GM21367 (cell line): ENCODE results near the gene CCNQ.

Experiments used
- ATAC-seq: cut with Tn5 transposase; IDR thresholded peaks from one replicate; pipeline ENCODE4 v1.9.1; 2021; ENCODE audit not compliant: unreplicated experiment

The CCNQ gene

DNA sequence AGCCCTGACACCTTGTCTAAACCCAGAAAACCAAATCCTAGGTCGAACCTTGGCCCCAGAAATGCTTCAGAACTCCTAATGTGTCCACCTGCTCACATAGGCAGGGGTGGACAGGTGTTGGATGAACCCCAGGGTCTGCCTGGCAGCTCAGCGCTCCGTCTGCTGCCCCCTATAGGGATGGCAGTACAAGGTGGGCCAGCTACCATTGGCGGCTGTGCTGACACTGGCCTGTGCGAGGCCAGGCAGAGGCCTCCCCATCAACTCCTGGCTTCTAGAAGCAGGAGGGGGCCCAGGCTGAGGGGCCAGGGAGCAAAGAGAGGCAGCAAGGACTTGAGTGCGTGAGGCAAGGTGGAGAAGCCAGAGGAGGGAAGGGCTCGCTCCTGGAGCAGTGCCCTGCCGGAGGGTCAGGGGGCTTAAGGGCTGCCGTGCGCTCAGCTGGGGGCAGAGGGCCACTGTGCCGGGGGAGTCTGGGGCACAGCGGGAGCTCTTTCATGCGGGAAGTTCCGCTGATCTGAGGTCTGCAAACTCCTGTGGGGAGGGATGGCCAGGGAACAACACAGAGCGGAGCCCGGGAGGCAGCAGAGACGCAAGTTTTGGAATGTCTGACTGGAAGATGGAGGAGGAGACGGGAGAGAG is 20.6 kb downstream of the CCNQ start:
- no peak for ATAC-seq

DNA sequence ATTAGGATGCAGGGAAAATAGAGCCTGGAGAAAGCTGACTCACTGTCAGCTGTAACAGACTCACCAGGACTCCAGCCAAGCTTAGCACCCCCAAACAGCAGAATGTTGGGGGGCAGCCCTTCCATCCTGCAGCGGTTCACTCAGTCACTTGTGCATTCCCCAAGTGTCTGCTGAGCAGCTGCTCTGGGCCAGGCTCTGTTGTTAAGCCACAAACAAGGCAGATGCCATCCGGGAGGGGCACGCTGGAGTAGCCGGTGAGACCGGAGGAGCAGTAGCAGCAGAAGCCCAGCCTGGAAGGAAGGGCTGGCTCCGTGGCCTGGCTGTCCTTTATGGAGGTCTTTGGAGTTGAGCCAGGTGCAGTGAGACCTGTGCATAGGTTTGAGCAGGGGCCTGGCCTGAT is 22.0 kb downstream of the CCNQ start:
- ATAC-seq: no peak

DNA sequence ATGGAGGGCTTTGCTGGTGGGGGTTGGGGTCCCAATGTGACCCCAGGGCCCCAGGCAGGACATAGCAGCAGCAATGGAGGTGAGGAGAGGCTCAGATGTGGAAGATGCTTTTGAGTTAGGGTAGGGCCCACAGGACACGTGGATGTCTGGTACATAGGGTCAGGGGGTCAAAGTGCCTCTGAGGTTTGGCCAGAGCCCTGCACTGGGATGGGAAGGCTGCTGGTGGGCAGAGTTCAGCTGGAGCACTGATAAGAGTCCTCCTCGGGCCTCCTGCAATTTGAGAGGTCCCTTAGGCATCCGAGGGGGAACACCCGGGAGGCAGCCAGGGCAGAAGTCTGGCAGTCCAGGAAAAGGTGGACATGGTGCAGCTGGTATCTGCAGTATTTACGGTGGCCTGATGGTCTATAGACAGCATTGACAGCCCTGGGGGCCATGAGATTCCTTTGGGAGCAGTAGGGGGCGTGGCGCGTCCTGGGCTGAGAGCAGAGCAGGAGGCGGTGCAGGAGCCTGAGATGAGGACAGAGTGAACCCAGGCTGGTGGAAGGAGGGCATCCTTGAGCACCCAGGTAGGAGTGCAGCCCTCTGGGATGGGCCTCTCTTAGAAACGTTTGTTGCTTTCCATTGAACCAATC is 22.6 kb downstream of the CCNQ start:
- ATAC-seq: no peak

DNA sequence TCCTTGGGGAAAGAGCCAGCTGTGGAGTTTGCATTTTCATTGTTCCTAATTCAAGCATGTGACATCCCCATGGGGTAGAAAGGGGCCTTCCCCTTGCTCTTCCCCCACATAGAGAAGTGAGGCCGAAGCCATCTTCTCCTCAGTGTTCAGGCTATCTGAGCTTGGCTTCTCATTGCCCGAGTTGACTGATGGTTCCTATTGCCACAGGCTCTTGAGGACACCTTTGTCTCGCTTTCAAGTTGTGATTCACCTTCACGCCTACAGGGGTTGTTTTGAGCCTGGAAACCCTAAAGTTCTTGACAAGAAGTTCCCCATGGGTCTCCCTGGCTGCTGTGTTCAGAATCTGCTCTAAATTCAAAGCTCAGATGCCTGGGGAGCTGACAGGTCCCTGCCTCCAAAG is 25.0 kb downstream of the CCNQ start:
- ATAC-seq: no peak

DNA sequence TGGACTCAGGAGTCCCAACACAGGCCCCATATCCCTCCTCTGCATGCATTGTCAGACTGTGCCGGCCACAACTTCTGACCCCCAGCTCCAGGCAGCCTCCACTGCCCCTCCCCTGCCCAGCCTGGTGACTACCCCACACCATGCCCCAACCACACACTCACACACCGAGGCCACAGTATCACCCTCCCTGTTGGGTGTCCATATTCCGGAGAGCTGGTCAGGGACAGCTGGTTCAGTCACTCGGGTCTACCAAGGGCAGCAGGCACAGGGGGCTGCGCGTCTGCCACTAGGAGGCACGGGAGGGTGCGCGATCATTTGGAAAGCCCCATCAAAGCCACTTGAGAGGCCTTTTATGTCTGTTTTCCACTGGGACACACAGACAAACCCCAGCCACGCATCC is 26.3 kb downstream of the CCNQ start:
- no peak for ATAC-seq

DNA sequence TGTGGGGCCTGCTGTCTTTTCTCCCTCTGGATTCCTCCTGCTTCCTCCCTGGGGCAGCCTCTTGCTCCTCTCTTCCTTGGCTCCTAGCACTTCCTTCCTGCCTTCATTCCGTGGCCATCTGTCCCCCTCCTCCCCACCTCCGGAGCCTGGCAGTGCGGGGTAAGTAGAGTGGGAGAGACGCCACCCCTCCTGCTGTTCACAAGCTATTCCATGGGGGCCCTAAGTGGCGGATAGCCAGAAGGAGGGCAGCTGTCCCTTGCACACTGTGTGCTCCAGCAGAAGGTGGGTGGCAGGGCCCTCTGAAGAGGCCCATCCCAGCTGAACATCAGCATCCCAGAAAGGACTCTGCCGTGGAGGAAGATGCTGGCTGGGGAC is 27.4 kb downstream of the CCNQ start:
- no peak for ATAC-seq

DNA sequence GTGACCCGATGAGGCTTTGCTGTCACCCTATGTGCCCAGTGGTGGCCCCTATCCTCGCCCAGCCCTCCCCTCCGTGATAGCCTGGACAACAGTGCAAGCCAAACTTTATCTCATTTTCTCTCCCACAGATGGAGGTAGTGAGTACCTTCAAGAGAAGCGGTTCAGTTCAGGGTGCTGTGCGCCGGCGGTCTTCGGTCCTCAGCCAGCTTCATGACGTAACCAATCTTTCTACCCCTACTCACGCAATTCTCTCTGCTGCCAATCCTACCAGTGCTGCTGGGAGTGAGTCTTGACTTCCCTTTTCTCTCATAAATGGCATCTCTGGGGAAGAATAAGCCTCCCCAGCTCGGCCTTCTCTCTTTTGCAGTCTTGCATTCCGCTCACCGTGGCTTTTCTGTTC is 29.5 kb downstream of the CCNQ start:
- ATAC-seq: no peak

DNA sequence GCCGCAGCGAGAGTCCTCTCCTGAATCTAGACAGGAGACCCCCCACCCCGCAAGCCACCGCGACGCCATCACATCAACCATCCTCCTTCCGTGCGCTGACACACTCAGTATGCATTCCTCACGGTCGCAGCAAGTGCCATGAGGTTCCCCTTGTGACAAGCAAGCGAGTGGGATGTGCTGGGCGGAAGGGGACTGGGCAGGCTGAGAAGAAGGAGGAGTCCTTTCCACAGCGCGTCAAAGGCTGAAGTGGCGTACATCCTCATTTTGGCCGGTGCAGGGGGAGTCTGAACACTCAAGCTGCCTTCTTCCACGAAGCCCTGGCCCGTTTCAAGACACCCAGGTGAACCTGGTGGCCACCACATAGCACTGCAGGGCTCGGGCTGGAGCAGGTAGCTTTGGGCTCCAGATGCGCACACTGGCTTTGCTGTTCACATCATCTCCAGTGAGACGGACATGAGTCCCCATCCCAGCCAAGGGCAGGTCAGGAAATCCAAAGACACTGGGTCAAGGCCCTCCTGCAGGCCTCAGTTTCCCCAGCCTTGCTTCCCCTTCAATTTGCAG is 30.4 kb downstream of the CCNQ start:
- no peak for ATAC-seq

DNA sequence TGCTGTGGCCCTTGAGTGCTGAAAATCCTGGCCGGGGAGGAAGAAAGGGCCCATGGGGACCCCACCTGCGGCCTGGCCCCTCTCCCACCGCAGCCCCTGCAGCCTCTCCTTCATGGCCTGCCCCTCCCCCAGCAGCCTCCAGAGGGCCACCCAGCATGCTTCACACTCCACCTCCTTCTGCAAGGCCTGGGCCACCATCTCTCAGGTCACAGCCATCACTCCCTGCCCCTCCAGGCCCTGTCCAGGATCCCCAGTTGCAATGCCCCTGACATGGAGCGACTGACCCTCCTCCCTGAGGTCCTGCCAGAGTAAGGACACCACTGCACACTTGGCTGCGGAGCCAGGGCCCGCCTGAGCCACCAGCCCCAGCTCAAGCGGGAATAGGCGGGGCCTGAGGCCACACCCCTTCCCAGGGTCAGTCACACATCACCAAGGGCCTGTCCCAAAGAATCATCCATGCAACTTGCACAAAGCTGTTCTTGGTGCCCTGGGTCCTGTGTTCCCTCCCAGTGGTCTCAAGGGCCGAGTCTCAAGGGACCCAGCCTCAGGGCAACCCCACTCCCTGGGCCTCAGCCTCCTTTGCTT is 32.9 kb downstream of the CCNQ start:
- ATAC-seq: no peak

DNA sequence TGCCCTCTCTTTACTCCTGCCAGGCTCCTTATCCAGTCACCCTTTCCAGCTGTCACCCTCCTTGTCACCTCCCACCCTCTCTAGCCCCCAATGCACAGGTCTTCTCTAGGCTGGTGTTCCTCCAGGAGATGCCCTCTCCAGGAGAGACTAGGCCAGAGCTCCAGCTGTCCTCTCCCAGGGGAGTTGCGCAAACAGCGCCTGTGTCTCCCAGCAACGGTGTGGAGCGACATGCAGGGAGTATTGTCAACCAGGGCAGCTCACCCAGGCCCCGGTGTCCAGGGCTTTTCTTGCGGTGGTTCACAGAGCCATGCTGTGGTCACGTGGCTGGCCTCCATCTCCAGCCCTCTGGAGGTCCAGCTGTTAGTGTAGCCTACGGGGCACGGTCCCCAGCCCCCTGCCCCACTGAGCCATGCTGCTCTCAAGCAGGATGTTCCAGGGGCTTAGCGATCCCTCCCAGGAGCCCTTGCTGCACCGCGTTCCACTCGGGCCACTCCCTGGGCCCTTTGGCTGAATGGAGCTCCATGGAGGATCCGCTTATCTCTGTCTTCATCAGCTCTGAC is 34.8 kb downstream of the CCNQ start:
- ATAC-seq: no peak

DNA sequence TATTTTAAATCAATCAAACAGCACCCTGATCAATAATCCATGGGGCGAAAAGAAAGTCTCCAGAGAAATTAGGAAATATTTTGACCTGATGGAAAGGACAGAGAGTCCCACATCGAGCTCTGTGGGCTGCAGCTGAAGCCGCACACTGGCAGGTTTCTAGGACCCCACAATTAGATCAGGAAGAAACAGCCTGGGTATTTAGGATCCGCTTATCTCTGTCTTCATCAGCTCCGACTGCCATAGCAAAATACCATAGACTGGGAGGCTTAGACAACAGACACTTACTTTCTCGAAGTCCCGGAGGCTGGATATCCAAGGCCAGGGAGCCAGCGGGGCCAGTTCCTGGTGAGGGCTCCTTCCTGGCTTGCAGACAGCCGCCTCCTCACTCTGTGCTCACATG is 36.4 kb downstream of the CCNQ start:
- no peak for ATAC-seq

DNA sequence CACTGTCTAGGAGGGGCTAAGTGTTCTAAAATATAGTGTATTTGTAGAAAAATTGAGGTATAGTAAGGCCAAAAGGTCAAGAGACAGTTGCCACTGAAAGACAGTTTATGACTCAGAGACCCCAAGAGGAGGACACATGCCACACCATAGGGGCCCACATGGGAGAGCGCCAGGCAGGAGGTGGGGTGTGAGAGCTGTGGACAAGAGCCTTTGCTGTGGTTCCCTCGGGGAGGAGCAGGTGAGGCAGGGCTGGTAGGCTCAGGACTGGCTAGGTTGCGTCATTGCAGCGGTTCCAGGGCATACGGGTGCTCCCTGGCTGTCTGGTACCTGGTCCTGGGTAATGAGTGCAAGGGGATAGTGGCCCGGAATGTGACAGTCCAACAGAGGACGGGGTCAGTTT is 37.6 kb downstream of the CCNQ start:
- no peak for ATAC-seq

DNA sequence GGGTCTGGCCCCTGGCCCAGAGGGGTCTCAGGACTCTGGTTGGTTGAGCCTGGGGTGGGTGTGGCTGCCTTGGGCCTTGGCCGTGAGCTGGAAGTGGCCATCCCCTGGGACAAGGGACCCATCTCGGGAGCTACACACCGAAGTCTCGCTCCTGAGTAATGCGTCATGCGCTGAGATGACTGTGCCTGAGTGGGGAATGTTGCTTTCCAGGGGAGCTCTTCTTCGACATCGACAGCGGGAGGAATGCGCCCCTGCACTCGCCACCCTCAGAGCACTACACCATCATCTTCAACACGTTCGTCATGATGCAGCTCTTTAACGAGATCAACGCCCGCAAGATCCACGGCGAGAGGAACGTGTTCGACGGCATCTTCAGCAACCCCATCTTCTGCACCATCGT is 38.5 kb downstream of the CCNQ start:
- ATAC-seq: no peak

DNA sequence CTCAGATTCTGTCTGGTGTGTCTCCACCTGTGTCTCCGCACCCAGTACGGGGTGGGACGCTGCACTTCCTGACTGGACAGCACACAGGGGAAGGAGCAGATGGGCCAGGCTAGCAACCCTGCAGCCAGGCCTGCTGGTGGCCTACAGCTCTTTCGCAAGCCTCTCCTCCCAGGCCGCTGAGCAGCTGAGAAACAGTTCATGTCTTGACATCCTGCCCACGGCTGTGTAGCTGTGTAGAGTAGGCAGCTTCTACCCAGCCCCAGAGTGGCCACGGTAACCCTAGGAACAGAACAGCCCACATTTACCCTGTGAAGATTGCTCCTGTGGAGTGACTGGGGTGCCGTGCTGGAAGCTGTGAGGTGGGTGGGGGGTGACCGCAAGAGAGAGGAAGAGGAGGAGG is 38.9 kb downstream of the CCNQ start:
- no peak for ATAC-seq

DNA sequence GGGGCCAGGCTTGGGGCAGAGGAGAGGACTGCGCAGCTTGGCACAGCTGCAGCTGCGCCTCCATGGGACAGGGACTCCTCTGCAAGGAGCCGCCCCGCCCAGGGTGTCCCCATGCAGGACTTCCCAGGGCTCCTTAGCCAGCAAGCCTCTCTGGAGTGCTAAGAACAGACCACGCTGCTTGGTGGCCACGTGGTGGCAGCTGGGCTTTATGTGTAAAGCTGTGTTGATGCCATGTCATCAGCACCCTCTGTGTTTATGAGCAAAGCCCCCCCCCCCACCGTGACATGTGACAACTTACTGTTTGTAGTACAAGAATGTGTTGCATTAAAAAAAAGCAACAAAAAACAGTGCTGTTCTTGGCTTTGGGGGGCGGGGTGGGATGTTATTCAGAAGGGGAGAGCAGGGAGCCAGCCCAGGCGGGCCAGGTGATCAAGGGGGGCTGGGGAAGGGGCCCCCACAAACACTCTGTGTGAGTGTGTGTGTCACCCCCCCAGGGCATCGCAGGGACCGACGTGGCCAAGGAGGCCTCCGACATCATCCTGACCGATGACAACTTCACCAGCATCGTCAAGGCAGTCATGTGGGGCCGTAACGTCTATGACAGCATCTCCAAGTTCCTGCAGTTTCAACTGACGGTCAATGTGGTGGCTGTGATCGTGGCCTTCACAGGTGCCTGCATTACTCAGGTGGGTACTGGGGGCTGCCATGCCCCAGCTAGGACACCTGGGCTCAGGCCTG is 41.2 kb downstream of the CCNQ start:
- ATAC-seq: no peak

DNA sequence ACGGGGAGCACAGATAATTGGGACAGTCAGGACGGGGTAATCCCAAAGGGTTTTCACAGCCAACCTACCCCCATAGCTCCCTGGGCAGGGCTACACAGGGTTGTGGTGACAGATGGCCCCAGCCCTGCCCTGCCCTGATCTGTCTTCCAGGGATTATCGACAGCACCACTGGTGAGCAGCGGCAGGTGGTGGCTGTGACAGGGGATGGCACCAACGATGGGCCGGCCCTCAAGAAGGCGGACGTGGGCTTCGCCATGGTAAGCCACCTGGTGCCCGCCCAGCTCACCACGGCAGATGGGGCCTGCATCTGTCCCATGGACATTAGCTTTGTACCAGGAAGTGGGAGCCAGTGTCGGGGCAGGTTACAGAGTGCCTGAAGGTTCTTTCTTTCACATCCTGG is 42.2 kb downstream of the CCNQ start:
- no peak for ATAC-seq

DNA sequence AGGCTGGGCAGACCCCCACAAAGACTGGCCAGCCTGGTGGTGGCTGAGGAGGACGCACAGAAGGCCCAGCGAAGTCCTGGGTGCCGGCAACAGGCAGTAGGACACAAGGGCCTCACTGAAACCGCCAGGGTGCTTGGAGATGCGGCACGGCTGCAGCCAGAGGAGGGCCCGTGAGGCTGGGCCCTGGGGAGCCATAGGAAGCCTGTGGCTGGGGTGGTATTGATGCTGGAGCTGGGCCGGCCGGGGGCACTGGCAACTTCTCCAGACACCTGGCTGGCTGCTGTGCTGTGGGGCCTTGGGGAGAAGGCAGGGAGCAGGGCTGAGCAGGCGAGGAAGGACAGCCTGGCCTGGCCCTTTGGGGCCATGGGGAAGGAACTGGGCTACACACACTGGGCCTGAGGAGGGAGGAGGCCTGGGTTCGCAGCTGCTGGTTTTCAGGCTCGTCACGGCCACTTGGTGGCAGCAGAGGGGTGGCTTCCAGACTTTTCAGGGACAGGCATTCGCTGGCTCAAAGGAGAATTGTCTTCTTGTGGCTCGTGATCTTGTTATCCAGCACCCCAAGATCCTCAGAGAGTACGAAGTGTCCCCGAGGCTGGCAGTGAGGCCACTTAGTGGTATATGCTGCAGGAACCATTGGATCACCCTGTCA is 44.3 kb downstream of the CCNQ start:
- no peak for ATAC-seq

DNA sequence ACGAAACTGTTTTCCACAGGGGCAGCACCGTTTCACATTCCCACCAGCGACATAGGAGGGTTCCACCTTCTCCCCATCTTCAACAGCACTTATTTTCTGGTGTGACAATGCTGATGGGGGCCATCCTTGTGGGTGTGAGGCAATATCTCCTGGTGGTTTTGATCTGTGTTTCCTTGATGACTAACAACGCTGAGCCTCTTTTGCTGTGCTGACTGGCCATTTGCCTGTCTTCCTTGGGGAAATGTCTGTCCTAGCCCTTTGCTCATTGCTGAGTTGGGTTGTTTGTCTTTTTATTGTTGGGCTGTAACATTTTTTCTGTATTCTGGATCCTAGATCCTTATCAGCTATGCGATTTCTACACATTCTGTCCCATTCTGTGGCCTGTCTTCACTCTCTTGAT is 47.8 kb downstream of the CCNQ start:
- no peak for ATAC-seq

DNA sequence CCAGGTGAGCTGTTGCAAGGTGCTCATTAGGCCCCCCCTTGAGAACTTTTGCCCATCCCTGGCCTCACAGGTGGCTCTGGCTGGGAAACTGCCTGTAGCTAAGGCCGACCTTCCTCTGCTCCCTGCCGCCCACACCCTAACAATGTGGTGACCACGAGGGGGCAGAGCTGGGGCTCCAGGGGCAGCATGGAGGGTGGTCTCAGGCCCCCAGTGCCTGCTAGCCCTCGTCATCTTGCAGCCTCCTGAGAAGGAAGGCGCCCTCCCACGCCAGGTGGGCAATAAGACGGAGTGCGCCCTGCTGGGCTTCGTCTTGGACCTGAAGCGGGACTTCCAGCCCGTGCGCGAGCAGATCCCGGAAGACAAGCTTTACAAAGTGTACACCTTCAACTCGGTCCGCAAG is 49.1 kb downstream of the CCNQ start:
- no peak for ATAC-seq

DNA sequence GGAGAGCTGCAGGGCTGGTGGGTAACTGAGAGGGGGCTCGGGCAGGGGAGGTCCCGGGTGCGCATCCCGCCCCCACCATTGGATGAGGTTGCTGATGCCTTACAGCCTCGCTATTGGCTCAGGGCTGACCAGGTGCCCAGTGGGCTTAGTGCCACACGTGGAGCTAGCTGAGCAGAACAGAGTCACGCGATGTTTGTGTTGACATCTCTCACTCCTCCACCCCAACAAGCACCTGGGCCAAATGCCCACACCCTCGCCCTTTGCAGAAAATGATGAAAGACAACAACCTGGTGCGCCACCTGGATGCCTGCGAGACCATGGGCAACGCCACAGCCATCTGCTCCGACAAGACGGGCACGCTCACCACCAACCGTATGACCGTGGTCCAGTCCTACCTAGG is 49.7 kb downstream of the CCNQ start:
- no peak for ATAC-seq

DNA sequence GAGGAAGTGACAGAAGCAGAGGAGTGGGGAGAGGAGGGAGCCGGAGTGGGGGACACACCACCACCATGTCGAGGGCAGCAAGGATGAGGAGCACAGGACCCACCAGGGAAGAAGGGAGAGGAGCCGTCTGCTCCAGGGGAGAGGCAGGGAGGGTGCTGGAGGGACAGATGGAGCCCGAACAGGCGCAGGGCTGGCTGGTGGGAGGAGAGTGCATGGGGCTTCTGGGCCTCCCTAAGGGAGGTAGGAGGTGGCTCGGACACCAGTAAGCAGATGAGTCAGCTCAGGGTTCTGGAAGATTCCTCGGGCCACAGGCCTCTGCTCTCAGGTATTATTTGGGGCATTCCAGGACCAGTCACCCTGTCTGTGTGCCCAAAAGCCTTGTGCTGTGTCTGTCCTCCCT is 51.7 kb downstream of the CCNQ start:
- no peak for ATAC-seq
